ENCODE measurements around the gene GSTCD.

DNA sequence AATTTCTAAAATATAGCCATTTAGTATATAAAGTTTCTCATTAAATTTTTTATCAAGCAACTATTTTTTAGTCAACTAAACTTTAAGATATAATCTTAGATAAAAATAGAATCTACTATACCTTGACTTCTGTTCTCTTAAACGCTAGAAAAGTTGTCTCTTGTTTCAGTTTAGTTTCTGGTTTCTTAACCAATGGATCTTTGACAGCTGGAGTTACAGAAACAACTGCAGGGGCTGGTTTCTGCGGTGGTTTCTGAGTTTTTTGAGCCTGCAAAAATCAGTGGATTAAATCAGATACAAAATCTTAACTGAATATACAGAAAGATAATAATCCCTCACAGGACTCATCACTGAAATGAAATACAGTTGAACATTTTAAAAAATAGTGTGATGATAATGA lies 22.0 kb upstream of the GSTCD start:
- TF ChIP-seq CTCF (IDR thresholded peaks at IDR 0.05) (no peak), USF1 (CRISPR knock-in tag; IDR thresholded peaks at IDR 0.05) (no peak), NR2C2 (CRISPR knock-in tag; IDR thresholded peaks at IDR 0.05) (no peak), JUN (CRISPR knock-in tag; IDR thresholded peaks at IDR 0.05) (no peak), USF2 (CRISPR knock-in tag; IDR thresholded peaks at IDR 0.05) (no peak), NR3C1 (CRISPR knock-in tag; conservative IDR thresholded peaks at IDR 0.05; ENCODE audit: low read depth) (no peak), SP1 (CRISPR knock-in tag; conservative IDR thresholded peaks at IDR 0.05) (no peak), HMGXB4 (CRISPR knock-in tag; IDR thresholded peaks at IDR 0.05) (no peak), TCF7 (CRISPR knock-in tag; IDR thresholded peaks at IDR 0.05; ENCODE audit: low read depth) (no peak), ESRRA (CRISPR knock-in tag; IDR thresholded peaks at IDR 0.05; ENCODE audit: borderline replicate concordance) (no peak)
- TF ChIP-seq, protein P1, sequence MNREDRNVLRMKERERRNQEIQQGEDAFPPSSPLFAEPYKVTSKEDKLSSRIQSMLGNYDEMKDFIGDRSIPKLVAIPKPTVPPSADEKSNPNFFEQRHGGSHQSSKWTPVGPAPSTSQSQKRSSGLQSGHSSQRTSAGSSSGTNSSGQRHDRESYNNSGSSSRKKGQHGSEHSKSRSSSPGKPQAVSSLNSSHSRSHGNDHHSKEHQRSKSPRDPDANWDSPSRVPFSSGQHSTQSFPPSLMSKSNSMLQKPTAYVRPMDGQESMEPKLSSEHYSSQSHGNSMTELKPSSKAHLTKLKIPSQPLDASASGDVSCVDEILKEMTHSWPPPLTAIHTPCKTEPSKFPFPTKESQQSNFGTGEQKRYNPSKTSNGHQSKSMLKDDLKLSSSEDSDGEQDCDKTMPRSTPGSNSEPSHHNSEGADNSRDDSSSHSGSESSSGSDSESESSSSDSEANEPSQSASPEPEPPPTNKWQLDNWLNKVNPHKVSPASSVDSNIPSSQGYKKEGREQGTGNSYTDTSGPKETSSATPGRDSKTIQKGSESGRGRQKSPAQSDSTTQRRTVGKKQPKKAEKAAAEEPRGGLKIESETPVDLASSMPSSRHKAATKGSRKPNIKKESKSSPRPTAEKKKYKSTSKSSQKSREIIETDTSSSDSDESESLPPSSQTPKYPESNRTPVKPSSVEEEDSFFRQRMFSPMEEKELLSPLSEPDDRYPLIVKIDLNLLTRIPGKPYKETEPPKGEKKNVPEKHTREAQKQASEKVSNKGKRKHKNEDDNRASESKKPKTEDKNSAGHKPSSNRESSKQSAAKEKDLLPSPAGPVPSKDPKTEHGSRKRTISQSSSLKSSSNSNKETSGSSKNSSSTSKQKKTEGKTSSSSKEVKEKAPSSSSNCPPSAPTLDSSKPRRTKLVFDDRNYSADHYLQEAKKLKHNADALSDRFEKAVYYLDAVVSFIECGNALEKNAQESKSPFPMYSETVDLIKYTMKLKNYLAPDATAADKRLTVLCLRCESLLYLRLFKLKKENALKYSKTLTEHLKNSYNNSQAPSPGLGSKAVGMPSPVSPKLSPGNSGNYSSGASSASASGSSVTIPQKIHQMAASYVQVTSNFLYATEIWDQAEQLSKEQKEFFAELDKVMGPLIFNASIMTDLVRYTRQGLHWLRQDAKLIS (CRISPR knock-in tag; IDR thresholded peaks at IDR 0.05; ENCODE audit: borderline replicate concordance), result no peak
- TF ChIP-seq, protein P2, sequence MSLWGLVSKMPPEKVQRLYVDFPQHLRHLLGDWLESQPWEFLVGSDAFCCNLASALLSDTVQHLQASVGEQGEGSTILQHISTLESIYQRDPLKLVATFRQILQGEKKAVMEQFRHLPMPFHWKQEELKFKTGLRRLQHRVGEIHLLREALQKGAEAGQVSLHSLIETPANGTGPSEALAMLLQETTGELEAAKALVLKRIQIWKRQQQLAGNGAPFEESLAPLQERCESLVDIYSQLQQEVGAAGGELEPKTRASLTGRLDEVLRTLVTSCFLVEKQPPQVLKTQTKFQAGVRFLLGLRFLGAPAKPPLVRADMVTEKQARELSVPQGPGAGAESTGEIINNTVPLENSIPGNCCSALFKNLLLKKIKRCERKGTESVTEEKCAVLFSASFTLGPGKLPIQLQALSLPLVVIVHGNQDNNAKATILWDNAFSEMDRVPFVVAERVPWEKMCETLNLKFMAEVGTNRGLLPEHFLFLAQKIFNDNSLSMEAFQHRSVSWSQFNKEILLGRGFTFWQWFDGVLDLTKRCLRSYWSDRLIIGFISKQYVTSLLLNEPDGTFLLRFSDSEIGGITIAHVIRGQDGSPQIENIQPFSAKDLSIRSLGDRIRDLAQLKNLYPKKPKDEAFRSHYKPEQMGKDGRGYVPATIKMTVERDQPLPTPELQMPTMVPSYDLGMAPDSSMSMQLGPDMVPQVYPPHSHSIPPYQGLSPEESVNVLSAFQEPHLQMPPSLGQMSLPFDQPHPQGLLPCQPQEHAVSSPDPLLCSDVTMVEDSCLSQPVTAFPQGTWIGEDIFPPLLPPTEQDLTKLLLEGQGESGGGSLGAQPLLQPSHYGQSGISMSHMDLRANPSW (CRISPR knock-in tag; conservative IDR thresholded peaks at IDR 0.05; ENCODE audit: low read depth), result no peak
- TF ChIP-seq, protein P3, sequence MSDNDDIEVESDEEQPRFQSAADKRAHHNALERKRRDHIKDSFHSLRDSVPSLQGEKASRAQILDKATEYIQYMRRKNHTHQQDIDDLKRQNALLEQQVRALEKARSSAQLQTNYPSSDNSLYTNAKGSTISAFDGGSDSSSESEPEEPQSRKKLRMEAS (CRISPR knock-in tag; IDR thresholded peaks at IDR 0.05), result no peak

Data from WTC11 (cell line).